HG02763 (cell line): ENCODE data around the gene SHISA4.
A peak's percentile ranks its signal among the peaks of the same experiment; 100 is the strongest.

Experiments used
- ATAC-seq: cut with Tn5 transposase; IDR thresholded peaks from one replicate; pipeline ENCODE4 v1.9.1; 2021; ENCODE audit warnings: mild to moderate bottlenecking, moderate library complexity; ENCODE audit not compliant: unreplicated experiment

The SHISA4 gene

DNA sequence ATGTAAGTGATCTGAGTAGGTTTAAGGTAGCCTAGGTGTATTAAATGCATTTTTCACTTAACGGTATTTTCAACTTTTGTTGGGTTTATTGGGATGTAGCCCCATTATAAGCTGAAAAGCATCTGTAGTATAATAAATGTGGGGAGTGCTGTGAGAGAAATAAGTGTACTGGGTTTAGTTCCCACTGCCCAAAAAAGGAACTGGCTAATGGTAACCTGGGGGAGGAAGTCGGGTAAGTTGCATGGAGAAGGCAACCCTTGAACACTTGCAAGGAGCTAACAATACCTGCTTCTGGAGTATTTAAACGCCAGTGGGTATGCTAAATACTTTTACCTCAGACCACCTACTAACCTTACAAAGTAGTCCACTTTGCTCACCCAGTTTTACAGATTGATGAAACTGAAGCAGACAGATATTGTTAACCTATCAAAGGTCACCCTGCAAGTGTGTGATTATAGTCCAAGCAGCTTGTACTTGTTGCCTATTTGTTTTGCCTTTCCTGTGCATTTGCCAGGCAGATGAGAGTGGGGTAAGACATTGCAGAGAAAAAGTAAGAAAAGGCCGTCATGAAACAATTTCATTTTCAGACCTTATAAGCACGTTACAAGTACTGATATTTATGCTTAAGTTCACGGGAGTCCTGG, 7.6 kb upstream of the SHISA4 start:
- ATAC-seq = no peak

GRCh38 chr1:201881617-201882016, 7.1 kb upstream of the SHISA4 start:
- no peak for ATAC-seq

DNA sequence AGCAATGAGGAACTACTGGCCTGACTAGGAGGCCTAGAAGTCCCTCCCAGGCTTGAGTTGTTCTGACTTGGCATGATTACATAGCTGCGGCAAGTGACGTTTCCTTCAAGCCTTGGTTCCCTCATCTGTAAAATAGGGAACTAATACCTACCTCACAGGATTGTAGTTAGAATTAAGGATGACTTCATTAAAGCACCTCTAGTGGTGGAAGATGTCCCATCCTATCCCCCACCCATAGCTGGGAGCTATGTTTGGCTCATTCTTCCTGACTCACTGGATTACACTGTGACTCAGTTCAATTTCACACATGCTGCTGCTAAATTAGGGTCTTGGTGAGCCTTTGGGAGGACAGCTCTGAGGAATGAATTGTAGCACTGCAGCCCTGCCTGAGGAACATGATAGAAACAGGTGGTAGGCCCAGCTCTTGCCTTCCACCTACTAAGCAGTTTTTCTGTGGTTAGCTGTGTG, 6.0 kb upstream of the SHISA4 start:
- ATAC-seq = no peak

- no peak for ATAC-seq
Observed at GRCh38 chr1:201883266-201883665, 5.4 kb upstream of the SHISA4 start.

DNA sequence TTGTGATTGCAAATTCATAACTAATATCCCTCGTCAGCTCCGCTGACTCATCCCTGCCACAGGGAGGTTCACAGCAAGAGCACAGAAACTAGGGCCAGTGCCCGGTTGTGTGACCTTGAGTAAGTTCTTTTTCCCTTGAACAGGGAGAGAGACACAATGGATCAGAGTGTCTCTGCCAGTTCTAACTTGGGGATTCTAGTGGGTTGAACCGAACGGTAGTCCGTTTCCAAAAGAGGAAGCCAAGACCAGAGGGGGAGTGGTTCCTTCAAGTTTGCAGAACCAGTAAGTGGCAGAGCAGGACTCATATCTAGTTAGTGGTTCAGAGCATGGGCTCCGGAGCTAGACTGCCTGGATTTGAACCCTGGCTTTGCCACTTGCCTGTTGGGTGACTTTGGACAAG, 4.9 kb upstream of the SHISA4 start:
- ATAC-seq = no peak

GRCh38 chr1:201884425-201884824, 4.3 kb upstream of the SHISA4 start:
- ATAC-seq = no peak

DNA sequence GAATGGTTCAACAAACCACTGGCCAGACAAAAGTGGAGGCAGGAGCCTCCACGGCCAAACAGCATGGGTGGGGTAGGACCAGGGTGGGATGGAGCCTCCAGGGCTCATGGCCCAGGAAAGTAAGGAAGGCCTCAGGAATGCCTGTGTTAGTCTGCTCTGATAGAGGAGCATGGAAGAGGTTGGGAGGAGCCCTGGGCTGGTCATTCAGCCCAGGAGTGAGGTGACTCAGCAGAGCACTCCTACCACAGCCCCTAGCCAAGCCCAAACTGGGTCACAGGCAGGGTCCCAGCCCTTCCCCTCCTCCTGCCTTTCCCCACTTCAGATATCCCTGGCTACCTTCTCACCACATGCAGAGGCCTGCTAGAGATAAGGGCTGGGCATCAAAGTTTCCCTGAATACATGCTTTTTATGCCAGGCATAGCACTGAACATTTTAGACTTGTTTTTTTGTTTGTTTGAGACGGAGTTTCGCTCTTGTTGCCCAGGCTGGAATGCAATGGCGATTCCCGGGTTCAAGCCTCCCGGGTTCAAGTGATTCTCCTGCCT, 3.1 kb upstream of the SHISA4 start:
- ATAC-seq = no peak

DNA sequence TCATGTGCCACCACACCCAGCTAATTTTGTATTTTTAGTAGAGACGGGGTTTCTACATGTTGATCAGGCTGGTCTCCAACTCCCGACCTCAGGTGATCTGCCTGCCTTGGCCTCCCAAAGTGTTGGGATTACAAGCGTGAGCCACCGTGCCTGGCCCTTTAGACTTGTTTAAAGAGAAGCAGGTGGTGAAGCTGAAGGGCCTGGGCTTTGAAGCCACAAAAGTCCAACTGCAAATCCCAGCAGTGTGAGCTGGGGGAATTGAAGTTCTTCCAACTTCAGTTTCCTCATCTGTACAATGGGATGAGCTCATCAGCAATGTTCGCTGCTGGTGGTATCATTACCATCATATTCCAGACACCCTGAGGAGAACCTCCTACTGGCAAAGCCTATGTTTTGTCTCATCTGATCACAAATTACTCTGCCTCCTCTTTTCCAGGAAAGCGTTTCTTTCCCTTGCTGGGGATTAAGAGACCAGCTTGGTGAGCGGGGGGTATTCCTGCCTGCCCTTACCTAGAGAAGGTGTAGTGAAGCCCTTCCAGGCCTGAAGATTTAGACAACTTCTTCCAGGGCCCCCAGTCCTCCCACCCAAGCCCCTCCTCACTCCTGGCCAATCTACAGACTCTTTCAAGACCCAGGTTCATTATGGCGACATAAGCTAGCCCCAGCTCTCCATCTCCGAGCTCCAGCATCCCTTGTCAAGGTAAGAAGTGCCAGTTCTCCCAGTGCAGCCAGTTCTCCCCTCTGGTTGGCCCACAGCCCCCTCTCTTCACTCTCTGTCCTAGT, 2.4 kb upstream of the SHISA4 start:
- ATAC-seq = no peak

DNA sequence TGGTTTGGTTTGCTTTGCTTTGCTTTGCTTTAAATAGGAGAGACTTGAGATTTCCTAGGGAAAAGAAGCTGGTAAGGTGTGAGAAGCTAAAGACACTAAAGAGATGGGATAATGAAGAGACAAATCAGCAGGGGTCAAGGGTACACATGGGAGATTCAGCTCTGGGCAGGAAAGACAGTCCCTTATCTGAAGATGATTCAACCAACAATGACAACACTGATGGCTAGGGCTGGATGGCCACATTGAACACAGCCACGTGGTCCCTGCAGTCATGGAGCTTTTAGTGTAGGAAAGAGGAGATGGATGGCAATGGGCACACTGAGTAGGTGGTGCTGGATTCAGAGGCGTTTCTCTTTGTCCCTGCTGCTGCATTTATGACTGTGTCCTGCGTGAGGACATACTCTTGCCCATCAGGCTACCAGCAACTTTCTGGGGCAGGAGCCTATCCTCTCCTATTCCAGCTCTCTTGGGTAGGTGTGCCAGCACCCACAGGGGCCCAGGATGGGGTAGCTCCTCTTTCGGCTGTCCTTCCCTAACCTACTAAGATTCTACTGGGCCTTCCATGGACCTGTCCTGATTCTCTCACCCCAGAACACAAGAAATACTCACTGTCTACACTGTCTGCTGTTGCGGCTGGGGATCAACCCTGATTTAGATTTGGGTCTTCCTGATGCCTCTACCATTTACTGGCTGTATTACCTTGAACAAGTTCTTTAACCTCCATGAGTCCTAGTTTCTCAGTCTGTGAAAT, 1.4 kb upstream of the SHISA4 start:
- no peak for ATAC-seq

GRCh38 chr1:201889090-201889968, 631 bp downstream of the SHISA4 start:
- no peak for ATAC-seq

DNA sequence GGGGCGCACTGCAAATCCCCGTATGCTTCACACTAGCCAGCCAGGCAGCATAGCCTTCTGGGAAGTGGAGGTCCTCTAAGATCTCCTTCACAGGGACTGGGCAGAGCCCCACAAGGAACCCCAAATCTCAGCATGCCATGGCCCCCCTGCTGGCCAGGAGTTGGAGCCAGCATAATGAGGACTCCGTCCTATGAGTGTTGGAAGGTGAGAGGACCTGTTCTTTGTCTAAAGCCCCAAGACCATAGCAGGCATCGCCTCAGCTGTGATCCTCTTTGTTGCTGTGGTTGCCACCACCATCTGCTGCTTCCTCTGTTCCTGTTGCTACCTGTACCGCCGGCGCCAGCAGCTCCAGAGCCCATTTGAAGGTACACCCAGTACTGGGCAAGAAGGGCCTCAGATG, 1.5 kb downstream of the SHISA4 start:
- ATAC-seq = no peak

DNA sequence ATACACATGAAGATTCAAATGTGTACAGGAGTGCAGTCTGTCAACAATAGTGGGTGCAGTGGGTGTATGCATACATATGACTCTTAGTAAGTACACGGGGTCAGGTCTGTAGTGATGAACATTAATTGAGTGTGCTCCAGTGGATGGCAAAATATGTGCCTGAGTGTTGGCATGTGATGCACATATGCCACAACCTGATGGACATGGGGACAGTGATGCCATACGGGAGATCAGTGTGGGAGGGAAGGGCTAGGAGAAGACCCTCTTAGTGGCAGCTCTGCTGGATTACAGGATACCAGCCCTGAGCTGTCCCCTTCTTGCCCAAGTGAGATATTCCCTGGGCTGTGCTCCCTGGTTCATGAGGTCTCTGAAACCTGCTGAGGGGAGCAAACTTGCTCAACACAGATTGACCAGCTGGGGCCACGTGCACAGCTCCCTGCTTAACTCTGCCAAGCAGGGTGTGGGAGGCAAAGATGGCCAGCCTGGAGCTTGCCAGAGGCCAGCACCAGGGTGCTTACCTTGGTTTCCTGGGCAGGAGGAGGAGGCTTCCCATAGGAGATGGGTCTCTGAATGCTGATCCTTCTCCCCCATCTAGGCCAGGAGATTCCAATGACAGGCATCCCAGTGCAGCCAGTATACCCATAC, 2.2 kb downstream of the SHISA4 start:
- ATAC-seq = no peak

DNA sequence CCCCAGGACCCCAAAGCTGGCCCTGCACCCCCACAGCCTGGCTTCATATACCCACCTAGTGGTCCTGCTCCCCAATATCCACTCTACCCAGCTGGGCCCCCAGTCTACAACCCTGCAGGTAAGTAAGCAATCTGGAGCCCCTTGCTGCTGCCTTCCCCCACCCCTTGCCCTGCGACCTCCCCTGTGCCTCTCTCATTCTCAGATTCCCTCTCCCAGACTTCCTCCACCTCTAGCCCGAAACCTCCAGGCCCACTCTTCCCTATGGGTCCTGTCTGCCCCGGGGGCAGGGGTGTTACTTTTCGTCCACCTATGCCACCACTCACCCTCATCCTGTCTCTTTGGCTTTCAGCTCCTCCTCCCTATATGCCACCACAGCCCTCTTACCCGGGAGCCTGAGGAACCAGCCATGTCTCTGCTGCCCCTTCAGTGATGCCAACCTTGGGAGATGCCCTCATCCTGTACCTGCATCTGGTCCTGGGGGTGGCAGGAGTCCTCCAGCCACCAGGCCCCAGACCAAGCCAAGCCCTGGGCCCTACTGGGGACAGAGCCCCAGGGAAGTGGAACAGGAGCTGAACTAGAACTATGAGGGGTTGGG, 2.9 kb downstream of the SHISA4 start:
- no peak for ATAC-seq

DNA sequence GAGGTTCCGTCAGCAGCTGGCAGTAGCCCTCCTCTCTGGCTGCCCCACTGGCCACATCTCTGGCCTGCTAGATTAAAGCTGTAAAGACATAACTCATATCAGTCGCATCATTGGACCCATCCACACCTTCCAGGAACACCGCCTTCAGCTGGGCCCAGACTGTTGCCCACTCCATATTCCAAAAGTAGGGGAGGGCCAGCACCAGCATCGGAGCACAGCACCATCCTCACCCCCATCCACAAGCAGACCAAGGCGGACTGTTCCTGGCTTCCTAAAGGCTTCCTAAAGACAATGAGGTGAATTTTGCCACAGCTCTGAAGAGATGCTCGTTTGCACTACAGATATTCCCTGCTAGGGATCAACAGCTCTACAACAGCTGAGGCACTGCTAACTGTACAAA, 3.5 kb downstream of the SHISA4 start:
- ATAC-seq = no peak

GRCh38 chr1:201893431-201893830, 4.7 kb downstream of the SHISA4 start:
- no peak for ATAC-seq

DNA sequence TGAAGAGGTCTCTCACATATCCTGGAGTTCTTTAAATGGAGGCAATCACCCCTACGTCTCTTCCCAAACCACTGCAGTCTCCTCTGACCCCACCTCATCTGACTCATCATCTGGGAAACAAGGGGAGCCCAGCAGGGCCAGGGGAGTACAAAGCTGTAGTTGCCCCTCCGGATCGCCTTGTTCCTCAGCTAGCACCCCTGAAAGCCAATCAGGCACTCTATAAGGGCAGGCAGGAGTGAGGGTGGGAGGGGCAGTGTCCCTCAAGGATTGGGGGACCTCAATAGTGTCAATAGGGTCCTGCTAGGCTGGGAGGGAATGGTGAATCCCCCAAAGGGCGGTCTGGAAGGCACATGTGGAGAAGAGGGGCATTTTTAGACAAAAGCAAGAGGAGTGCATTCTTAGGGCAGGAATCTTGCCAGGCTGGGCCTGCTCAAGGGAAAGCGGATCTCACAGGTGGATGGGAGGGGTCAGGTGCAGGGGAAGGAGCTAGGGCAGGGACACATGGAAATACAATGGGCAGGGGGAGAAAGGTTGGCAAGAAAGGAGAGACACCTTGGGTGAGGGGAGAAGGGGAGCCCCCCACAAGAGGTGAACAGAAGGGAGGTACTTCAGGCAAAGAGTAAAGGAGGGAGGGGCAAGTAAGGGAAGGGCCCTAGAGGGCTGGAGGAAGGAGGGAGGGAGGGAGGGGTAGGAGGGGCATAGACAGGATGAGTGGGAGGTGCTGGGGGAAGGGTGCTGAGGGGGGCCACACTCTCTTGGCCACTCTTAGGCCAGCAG, 5.8 kb downstream of the SHISA4 start:
- no peak for ATAC-seq

DNA sequence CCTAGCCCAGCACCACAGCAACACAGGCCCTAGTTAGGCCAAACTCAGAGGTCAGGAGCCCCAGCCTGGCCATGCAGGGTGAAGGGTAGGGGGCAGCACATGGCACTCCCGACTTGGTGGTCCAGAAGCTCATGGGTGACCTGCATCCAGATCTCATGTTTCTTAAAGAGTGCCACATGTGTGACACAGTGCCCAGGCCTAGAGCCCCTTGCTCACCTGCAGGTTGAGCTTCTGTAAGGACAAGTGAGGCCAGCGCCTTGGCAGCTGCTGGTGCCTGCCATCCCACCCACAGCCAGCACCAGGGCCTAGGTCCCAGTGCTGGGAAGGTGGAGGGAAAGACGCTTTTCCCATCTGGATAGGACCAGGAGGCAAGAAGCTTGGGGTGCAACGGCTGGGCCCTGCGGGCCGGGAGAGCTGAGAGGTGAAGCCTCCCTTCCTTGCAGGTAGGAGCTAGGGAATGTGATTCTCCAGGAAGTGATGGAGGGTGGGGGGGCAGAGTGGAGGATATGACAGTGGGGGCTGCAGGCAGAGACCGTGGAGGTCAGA, 6.5 kb downstream of the SHISA4 start:
- ATAC-seq = no peak

- ATAC-seq = peak; percentile 78
Observed at GRCh38 chr1:201895913-201896807, 7.5 kb downstream of the SHISA4 start.
